Measurements from ENCODE around the gene CHPF. TPM values are rescaled to one million over a fixed set of nuclear protein-coding genes. Genes with fewer than 3 reads are reported as not detected.
A peak's percentile ranks its signal among the peaks of the same experiment; 100 is the strongest.

CHPF gene
- total and polyA plus RNA-seq, 2 donors (not counting 1 experiment from before 2014, with no cell fraction given), result 1.3 to 5.2 TPM

DNA sequence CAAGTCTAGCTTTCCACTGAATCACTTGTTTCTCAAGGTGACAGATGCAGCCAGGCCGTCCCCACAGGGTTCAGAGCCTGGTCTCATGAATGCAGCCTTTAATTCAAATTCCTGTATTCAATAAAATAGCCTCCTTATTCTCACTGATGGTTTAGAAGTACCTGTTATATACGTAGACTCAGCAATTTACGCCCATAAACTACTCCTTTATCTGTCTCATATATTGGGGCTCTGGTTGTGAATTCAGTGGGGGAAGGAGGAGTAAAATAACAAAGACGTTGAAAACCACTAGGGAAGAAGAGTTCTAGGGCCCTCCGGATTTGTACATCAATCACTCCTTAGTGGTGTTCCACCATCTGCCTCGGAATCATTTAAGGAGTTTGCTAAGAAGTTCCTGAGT is 26.0 kb upstream of the CHPF start:
- H2AFZ ChIP-seq (ENCODE audit: insufficient read depth, low read depth, low read length, poor library complexity, severe bottlenecking), result no peak overlapping the region

DNA sequence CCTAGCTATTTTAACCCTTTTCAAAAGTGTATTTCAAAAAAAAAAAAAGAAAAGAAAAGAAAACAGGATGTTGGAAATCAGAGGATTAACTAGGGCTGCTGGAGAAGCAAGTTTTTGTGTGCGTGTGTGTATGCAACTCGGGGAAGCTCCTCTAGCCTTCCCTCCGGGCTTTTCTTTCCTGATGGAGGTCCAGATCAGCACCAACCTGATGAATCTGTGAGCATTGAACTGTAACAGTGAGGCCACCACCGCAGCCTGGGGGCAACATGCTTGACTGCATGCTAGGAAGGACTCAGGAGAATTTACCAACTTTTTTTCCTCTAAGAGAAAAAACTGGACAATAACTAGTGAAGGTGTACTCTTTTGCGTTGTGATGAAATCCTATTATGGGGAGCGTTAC is 25.4 kb upstream of the CHPF start:
- H3K36me3 ChIP-seq (replicated peaks in 1 of 2; ENCODE audit: control extremely low read depth in 1 of 2, control insufficient read depth in 1 of 2, extremely low read depth in 1 of 2, insufficient read depth in 2 of 2, low read length in 1 of 2), result no peaks in the 10 kb centered on the region
- no peak for ATAC-seq (ENCODE audit: low read depth)
- no peaks in the 10 kb centered on the region for H3K79me2 ChIP-seq (ENCODE audit: control insufficient read depth, insufficient read depth, low read length)
- no peaks in the 10 kb centered on the region for H4K20me1 ChIP-seq (ENCODE audit: control insufficient read depth, insufficient read depth, low read length, poor library complexity, severe bottlenecking)
- Mint-ChIP-seq H3K27ac (no peak overlapping the region), H3K4me1 (peaks cover 6% of the 10 kb centered on the region), H3K9me3 (ENCODE audit: insufficient read depth) (no peaks in the 10 kb centered on the region), H3K4me3 (peak overlapping the region; percentile 49), H3K27me3 (peaks cover 53% of the 10 kb centered on the region)
- DNase-seq, result no peak
- ChIA-PET POLR2A (no interaction called here), CTCF (no interaction called here)
- H2AFZ ChIP-seq (ENCODE audit: insufficient read depth, low read depth, low read length, poor library complexity, severe bottlenecking), result no peak overlapping the region
- 91% methylated on average over 3 of the region's 6 CpGs for WGBS (ENCODE audit: insufficient coverage)
- intact Hi-C loops (cut with micrococcal nuclease), result no loop called here
- H3K9ac ChIP-seq (ENCODE audit: low read length), result no peak overlapping the region
- H3K27me3 ChIP-seq (replicated peaks in 1 of 4; ENCODE audit: control extremely low read depth in 1 of 4, control insufficient read depth in 3 of 4, insufficient read depth in 4 of 4, low read length in 3 of 4), result peaks cover 0 to 31% (median 18%) of the 10 kb centered on the region in 4 experiments
- peaks cover 0 to 4% (median 0%) of the 10 kb centered on the region in 3 donors for H3K9me3 ChIP-seq (ENCODE audit: control extremely low read depth in 1 of 3, control insufficient read depth in 2 of 3, insufficient read depth in 1 of 3, low read length in 2 of 3)
- H3K27ac ChIP-seq (ENCODE audit: low read length in 2 of 2), result no peak overlapping the region
- no peak overlapping the region for H3K4me3 ChIP-seq (ENCODE audit: control extremely low read depth in 1 of 5, extremely low read depth in 1 of 5, insufficient read depth in 1 of 5, low read depth in 2 of 5, low read length in 4 of 5)
- H3K4me2 ChIP-seq (replicated peaks; ENCODE audit: low read depth, low read length, poor library complexity, severe bottlenecking), result no peak overlapping the region
- no peak for TF ChIP-seq EZH2 (IDR thresholded peaks at IDR 0.05; ENCODE audit: borderline replicate concordance, insufficient read depth, low read depth, low read length, poor library complexity, severe bottlenecking)
- TF ChIP-seq, protein P1, sequence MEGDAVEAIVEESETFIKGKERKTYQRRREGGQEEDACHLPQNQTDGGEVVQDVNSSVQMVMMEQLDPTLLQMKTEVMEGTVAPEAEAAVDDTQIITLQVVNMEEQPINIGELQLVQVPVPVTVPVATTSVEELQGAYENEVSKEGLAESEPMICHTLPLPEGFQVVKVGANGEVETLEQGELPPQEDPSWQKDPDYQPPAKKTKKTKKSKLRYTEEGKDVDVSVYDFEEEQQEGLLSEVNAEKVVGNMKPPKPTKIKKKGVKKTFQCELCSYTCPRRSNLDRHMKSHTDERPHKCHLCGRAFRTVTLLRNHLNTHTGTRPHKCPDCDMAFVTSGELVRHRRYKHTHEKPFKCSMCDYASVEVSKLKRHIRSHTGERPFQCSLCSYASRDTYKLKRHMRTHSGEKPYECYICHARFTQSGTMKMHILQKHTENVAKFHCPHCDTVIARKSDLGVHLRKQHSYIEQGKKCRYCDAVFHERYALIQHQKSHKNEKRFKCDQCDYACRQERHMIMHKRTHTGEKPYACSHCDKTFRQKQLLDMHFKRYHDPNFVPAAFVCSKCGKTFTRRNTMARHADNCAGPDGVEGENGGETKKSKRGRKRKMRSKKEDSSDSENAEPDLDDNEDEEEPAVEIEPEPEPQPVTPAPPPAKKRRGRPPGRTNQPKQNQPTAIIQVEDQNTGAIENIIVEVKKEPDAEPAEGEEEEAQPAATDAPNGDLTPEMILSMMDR (IDR thresholded peaks at IDR 0.05), result no peak
- H3K4me1 ChIP-seq (ENCODE audit: control insufficient read depth in 2 of 2, insufficient read depth in 2 of 2, low read length in 2 of 2), result peaks cover 4 to 12% of the 10 kb centered on the region in 2 donors

More for the DNA sequence above, 26.0 kb upstream of the CHPF start:
- Mint-ChIP-seq H3K27me3 (peaks cover 48% of the 10 kb centered on the region), H3K4me1 (peaks cover 6% of the 10 kb centered on the region), H3K4me3 (peak overlapping the region; percentile 71), H3K9me3 (ENCODE audit: insufficient read depth) (no peaks in the 10 kb centered on the region), H3K27ac (no peak overlapping the region)
- Histone ChIP-seq H3K27ac (ENCODE audit: low read length in 2 of 2) (no peak overlapping the region), H3K27me3 (replicated peaks in 1 of 4; ENCODE audit: control extremely low read depth in 1 of 4, control insufficient read depth in 3 of 4, insufficient read depth in 4 of 4, low read length in 3 of 4) (peaks cover 0 to 31% (median 18%) of the 10 kb centered on the region in 4 experiments), H3K4me1 (ENCODE audit: control insufficient read depth in 2 of 2, insufficient read depth in 2 of 2, low read length in 2 of 2) (peaks cover 4 to 12% of the 10 kb centered on the region in 2 donors), H3K9me3 (ENCODE audit: control extremely low read depth in 1 of 3, control insufficient read depth in 2 of 3, insufficient read depth in 1 of 3, low read length in 2 of 3) (peaks cover 0 to 4% (median 0%) of the 10 kb centered on the region in 3 donors), H3K36me3 (replicated peaks in 1 of 2; ENCODE audit: control extremely low read depth in 1 of 2, control insufficient read depth in 1 of 2, extremely low read depth in 1 of 2, insufficient read depth in 2 of 2, low read length in 1 of 2) (no peaks in the 10 kb centered on the region), H3K79me2 (ENCODE audit: control insufficient read depth, insufficient read depth, low read length) (no peaks in the 10 kb centered on the region), H3K9ac (ENCODE audit: low read length) (no peak overlapping the region), H3K4me2 (replicated peaks; ENCODE audit: low read depth, low read length, poor library complexity, severe bottlenecking) (no peak overlapping the region), H3K4me3 (ENCODE audit: control extremely low read depth in 1 of 5, extremely low read depth in 1 of 5, insufficient read depth in 1 of 5, low read depth in 2 of 5, low read length in 4 of 5) (no peak overlapping the region), H4K20me1 (ENCODE audit: control insufficient read depth, insufficient read depth, low read length, poor library complexity, severe bottlenecking) (no peaks in the 10 kb centered on the region)
- no peak for DNase-seq
- intact Hi-C loops (cut with micrococcal nuclease), result no loop called here
- POLR2A ChIA-PET, result no interaction called here
- 100% methylated on average over 1 of the region's 6 CpGs for WGBS (ENCODE audit: insufficient coverage)
- ATAC-seq (ENCODE audit: low read depth), result no peak
- no peak for TF ChIP-seq EZH2 (IDR thresholded peaks at IDR 0.05; ENCODE audit: borderline replicate concordance, insufficient read depth, low read depth, low read length, poor library complexity, severe bottlenecking)
- TF ChIP-seq, protein P1 (IDR thresholded peaks at IDR 0.05), result no peak
- CTCF ChIA-PET, result no interaction called here

Measured in B cell (primary cell).